Duodenal mucosa (tissue), 2 donors: Measurements from ENCODE around the gene CALHM1.
"Not testable (repeated sequence)": the region's sequence is repeated elsewhere in the genome, so short reads cannot be mapped to it uniquely, and the experiment has no call there.

Experiments
- H3K27ac ChIP-seq: one replicate; pipeline ENCODE4 v1.7.0; 2013; ENCODE audit warnings: low read depth, low read length
- H3K27me3 ChIP-seq, 2 donors: one replicate each; pipeline ENCODE4 v1.7.0; 2013; ENCODE audit warnings: low read length in 2 of 2, control low read depth in 1 of 2; ENCODE audit not compliant: insufficient read depth in 2 of 2, control insufficient read depth in 1 of 2
- H3K36me3 ChIP-seq, 2 donors: one replicate each; pipeline ENCODE4 v1.7.0; 2013; ENCODE audit warnings: low read length in 2 of 2, control low read depth in 1 of 2; ENCODE audit not compliant: insufficient read depth in 2 of 2, control insufficient read depth in 1 of 2
- H3K4me1 ChIP-seq, 2 donors: one replicate each; pipeline ENCODE4 v1.7.0; 2013; ENCODE audit warnings: low read length in 2 of 2, control low read depth in 1 of 2; ENCODE audit not compliant: insufficient read depth in 2 of 2, control insufficient read depth in 1 of 2
- H3K4me3 ChIP-seq, 2 donors: one replicate each; pipeline ENCODE4 v1.7.0; 2013; ENCODE audit warnings: low read length in 2 of 2, low read depth in 1 of 2
- H3K9ac ChIP-seq, 2 donors: one replicate each; pipeline ENCODE4 v1.7.0; 2013; ENCODE audit warnings: low read length in 2 of 2, low read depth in 1 of 2
- H3K9me3 ChIP-seq, 2 donors: one replicate each; pipeline ENCODE4 v1.7.0; 2013; ENCODE audit warnings: low read length in 2 of 2, control low read depth in 1 of 2; ENCODE audit not compliant: control insufficient read depth in 1 of 2

Gene CALHM1

DNA sequence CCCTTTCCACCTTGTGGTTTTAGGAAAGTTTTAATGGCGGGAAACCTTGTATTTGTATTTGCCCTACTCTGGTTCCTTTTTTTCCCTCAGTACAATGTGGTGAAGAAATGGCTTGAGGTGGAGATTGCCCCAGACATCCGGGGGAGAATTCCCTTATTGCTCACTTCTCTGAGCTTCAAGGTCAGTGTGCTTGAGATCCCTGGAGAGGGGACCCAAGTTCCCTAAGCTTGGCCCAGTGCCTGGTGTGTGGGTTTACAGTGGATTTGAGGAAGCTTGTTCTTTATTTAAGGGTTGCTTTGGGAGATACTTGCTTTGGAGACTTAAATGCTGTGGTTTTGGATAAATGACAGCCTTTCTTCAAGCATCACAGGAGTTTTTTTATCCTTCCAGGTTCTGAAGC, 24.8 kb downstream of the CALHM1 start:
- no peaks in the 10 kb centered on the region for H3K9me3 ChIP-seq
- no peak overlapping the region for H3K27ac ChIP-seq
- no peaks in the 10 kb centered on the region for H3K4me1 ChIP-seq
- no peak overlapping the region for H3K9ac ChIP-seq
- H3K4me3 ChIP-seq, result no peak overlapping the region
- no peaks in the 10 kb centered on the region for H3K27me3 ChIP-seq
- peaks cover 26 to 73% of the 10 kb centered on the region in 2 donors for H3K36me3 ChIP-seq

DNA sequence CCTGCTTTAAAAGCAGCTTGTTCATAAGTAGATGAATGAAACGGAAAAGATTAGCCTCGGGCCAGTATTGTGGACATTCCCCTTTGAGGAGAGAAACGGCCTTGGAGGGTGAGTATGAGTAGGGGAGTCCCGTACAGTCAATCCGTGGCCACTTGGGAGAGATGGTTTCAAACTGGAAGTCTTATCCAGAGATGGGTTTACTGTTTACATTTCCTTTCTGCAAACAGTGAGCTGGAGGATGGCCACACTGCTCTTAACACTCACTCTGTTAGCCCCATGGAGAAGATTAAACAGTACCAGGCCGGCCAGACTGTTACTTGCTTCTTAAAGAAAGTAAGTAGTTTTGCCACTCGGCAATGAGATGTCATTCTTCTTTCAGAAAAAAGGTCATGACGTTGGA, 26.8 kb downstream of the CALHM1 start:
- Histone ChIP-seq H3K4me3 (no peak overlapping the region), H3K9me3 (no peaks in the 10 kb centered on the region), H3K4me1 (no peaks in the 10 kb centered on the region), H3K9ac (no peak overlapping the region), H3K27ac (no peak overlapping the region), H3K36me3 (peaks cover 26 to 74% of the 10 kb centered on the region in 2 donors), H3K27me3 (no peaks in the 10 kb centered on the region)

DNA sequence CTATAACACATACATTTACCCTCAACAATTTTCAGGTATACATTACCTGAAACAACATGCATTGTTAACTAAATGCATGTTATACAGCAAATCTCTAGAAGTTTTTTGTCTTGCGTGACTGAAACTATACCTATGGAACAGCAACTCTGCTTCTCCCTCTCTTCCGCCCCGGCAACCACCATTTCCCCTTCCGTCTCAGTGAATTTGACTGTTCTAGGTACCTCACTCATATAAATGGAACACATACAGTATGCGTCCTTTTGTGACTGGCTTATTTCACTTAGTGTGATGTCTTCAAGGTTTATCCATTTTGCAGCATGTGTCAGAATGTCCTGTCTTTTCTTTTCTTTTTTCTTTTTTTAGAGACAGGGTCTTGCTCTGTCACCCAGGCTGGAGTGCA, 29.1 kb downstream of the CALHM1 start:
- Histone ChIP-seq H3K9me3 (no peaks in the 10 kb centered on the region), H3K27ac (no peak overlapping the region), H3K36me3 (peaks cover 23 to 71% of the 10 kb centered on the region in 2 donors), H3K4me1 (no peaks in the 10 kb centered on the region), H3K9ac (no peak overlapping the region), H3K4me3 (no peak overlapping the region), H3K27me3 (no peaks in the 10 kb centered on the region)

DNA sequence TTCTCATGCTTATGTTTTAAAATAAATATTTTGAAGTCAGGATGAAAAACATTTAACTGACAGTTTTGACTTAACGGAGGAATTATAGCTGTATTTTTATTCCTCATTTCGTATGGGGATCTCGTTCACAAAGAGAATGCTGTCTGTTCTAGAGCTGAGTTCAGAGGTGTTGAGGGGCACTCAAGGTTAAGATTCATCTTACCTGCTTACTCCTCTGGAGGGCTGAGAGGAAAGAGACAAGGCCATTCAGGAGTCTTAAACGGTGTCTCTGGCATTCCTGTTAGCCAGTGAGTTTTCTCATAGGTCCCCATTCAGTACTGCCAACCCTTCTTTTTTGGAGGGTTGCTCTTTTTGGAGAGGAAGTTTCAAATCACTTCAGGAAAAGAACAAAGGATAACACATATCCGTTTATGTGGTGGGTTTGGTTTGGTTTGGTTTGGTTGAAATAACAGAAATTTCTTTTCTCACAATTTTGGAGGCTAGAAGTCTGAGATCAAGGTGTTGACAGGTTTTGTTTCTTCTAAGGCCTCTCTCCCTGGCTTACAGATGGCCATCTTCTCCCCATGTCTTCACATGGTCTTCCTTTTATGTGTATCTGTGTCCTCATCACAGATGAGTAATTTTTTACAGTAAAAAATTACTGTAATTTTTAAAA, 29.6 kb downstream of the CALHM1 start:
- H3K4me1 ChIP-seq, result no peaks in the 10 kb centered on the region
- peaks cover 24 to 71% of the 10 kb centered on the region in 2 donors for H3K36me3 ChIP-seq
- H3K27ac ChIP-seq, result no peak overlapping the region

DNA sequence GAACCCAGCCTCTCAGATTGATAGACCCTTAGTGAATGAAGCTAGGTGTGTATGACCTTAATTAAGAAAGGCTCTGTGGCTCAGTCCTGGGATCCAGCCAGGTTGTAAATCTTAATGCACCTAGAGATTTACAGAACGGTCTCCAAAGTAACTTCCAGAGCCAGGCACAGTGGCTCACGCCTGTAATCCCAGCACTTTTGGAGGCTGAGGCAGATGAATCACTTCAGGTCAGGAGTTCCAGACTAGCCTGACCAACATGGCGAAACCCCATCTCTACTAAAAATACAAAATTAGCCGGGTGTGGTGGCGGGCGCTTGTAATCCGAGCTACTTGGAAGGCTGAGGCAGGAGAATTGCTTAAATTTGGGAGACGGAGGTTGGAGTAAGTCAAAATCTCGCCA, 30.8 kb downstream of the CALHM1 start:
- Histone ChIP-seq H3K36me3 (peaks cover 33 to 78% of the 10 kb centered on the region in 2 donors), H3K27ac (no peak overlapping the region), H3K9ac (no peak overlapping the region), H3K9me3 (no peaks in the 10 kb centered on the region), H3K4me3 (no peak overlapping the region), H3K27me3 (no peaks in the 10 kb centered on the region), H3K4me1 (no peaks in the 10 kb centered on the region)

More for the DNA sequence above, 29.6 kb downstream of the CALHM1 start:
- Histone ChIP-seq H3K9me3 (no peaks in the 10 kb centered on the region), H3K9ac (no peak overlapping the region), H3K4me3 (no peak overlapping the region), H3K27me3 (no peaks in the 10 kb centered on the region)

DNA sequence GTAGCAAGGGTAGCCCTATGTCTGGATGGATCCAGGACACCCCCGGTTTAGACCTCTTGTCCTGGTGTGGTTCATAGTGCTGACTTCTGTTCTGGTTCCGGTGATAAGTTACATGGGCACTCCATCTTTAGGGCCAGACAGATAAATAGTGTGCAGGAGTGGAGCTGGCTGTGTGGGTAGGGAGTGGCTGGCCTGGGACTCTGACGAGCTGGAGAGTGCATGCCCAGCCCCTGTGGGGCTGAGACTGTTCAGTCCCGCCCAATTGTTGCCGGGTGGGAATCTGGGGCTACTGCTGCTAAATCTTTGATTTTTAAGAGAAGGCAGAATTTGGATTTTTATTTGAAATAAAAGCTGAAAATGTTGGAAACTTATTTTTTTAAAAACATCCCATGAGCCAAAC, 35.0 kb downstream of the CALHM1 start:
- Histone ChIP-seq H3K27ac (no peak overlapping the region), H3K9ac (no peak overlapping the region), H3K4me3 (no peak overlapping the region), H3K4me1 (no peaks in the 10 kb centered on the region), H3K36me3 (peaks cover 52 to 81% of the 10 kb centered on the region in 2 donors), H3K9me3 (no peaks in the 10 kb centered on the region), H3K27me3 (no peaks in the 10 kb centered on the region)

DNA sequence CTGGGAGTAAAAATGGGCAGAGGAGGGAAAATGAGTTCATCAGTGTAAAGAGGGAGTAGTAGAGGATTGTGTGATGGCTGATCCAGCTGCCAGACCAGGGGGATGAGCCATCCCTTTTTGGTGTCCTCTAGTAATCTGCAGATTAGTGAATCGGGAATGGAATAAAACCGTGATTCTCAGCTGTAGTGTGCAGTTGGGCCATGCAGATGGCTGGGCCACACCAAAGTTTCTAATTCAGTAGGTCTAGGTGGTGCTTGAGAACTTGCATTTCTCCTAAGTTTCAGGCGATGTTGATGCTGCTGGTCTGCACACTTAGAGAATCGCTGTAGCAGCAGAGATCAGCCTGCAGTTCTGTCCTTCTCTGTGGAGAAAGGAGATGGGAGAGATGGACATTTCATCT, 39.6 kb downstream of the CALHM1 start:
- Histone ChIP-seq H3K9me3 (no peaks in the 10 kb centered on the region), H3K4me3 (no peak overlapping the region), H3K36me3 (peaks cover 74 to 89% of the 10 kb centered on the region in 2 donors), H3K27me3 (no peaks in the 10 kb centered on the region), H3K9ac (no peak overlapping the region), H3K27ac (no peak overlapping the region), H3K4me1 (no peaks in the 10 kb centered on the region)

DNA sequence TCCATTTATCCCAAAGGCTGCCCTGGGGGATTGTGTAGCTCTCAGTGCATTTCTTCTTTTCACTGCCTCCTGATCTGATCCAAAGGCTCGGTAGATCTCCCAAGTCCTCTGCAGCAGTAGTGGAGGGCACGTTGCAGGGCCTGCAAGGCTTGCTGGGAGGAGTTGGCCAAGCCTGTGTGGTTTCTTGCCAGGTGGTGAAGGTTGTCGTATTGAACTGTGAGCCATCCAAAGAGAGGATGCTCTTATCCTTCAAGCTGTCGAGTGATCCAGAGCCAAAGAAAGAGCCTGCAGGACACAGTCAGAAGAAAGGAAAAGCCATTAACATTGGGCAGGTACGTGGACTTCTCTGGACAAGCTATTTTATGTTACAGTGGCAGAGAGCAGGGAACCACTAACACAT, 41.1 kb downstream of the CALHM1 start:
- H3K9ac ChIP-seq, result no peak overlapping the region
- no peak overlapping the region for H3K27ac ChIP-seq
- no peaks in the 10 kb centered on the region for H3K4me1 ChIP-seq
- H3K4me3 ChIP-seq, result no peak overlapping the region
- H3K9me3 ChIP-seq, result no peaks in the 10 kb centered on the region
- no peaks in the 10 kb centered on the region for H3K27me3 ChIP-seq
- H3K36me3 ChIP-seq, result peaks cover 76 to 89% of the 10 kb centered on the region in 2 donors

DNA sequence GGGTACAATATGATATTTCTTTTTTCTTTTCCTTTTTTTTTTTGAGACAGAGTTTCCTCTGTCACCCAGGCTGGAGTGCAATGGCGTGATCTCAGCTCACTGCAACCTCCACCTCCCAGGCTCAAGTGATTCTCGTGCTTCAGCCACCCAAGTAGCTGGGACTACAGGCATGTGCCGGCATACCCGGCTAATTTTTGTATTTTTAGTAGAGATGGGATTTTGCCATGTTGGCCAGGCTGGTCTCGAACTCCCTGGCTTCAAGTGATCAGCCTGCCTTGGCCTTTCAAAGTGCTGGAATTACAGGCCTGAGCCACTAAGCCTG, 41.6 kb downstream of the CALHM1 start:
- H3K9me3 ChIP-seq, H3K27me3 ChIP-seq, H3K4me1 ChIP-seq, H3K9ac ChIP-seq, H3K4me3 ChIP-seq, H3K27ac ChIP-seq: not testable (repeated sequence)
- H3K36me3 ChIP-seq, result peaks cover 76 to 89% of the 10 kb centered on the region in 2 donors

DNA sequence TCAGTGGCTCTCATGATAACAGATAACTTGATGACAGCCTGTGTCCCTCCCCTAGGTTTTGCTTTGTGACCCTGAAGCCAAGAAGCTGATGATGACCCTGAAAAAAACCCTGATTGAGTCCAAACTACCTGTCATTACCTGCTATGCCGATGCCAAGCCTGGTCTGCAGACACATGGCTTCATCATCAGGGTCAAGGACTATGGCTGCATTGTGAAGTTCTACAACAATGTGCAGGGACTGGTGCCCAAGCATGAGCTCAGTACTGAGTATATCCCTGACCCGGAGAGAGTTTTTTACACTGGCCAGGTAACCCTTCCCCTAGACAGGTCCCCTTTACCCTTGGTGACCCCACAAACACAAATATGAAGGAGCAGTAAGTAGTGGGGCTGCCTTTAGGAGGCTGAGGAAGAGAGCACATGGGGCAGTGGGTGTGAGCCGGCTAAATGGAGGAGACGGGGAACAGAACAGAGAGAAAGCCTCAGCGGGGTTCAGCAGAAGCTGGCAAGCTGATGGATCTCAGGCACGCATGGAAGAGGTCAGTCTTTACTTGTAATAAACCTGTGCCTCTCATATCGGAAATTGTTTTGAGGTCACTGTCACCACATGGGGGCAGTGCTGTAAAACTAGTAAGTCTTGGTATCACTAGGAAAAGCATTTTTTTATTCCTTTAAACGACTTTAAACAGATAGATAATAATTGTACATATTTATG, 42.1 kb downstream of the CALHM1 start:
- Histone ChIP-seq H3K27ac (no peak overlapping the region), H3K9ac (no peak overlapping the region), H3K4me3 (no peak overlapping the region), H3K9me3 (no peaks in the 10 kb centered on the region), H3K4me1 (no peaks in the 10 kb centered on the region), H3K36me3 (peaks cover 76 to 91% of the 10 kb centered on the region in 2 donors), H3K27me3 (no peaks in the 10 kb centered on the region)
